ENCODE results near the gene CDS1.

DNA sequence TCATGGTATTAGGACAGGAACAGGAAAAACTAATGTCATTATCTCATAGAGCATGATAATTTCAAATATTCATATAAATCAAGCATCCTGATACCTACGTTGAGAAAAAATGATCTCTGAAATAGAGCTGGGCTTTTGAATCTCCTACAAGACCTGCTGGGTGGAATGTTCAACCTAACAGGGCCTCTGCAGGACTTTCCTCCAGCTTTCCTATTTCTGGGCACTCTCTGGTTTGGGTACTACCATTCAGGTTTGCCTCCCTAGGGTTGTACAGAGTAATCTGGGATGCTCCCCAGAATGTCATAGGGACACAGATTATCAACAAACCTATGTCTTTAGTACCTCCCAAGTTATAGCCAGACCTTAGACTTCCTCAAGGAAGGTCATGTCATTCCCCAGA is 108.9 kb downstream of the CDS1 start:
- TF ChIP-seq, protein P1, sequence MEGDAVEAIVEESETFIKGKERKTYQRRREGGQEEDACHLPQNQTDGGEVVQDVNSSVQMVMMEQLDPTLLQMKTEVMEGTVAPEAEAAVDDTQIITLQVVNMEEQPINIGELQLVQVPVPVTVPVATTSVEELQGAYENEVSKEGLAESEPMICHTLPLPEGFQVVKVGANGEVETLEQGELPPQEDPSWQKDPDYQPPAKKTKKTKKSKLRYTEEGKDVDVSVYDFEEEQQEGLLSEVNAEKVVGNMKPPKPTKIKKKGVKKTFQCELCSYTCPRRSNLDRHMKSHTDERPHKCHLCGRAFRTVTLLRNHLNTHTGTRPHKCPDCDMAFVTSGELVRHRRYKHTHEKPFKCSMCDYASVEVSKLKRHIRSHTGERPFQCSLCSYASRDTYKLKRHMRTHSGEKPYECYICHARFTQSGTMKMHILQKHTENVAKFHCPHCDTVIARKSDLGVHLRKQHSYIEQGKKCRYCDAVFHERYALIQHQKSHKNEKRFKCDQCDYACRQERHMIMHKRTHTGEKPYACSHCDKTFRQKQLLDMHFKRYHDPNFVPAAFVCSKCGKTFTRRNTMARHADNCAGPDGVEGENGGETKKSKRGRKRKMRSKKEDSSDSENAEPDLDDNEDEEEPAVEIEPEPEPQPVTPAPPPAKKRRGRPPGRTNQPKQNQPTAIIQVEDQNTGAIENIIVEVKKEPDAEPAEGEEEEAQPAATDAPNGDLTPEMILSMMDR (IDR thresholded peaks at IDR 0.05 in 4 of 5, conservative IDR thresholded peaks at IDR 0.05 in 1 of 5) = no peak
- TF ChIP-seq POLR2A (IDR thresholded peaks at IDR 0.05) = no peak
